BJ (cell line): ENCODE results near the gene CHN1. TPM values are rescaled to one million over a fixed set of nuclear protein-coding genes. Genes with fewer than 3 reads are reported as not detected.

Experiments used
- CTCF ChIA-PET: fragments of 350-600 bp; formaldehyde crosslinking; extraction: SDS; loops from one replicate; lab custom pipeline; 2021; ENCODE audit warnings: antibody characterized with exemption, inconsistent platforms; lab: Yijun Ruan, JAX
- POLR2A ChIA-PET: fragments of 300-600 bp; sonication (Branson Sonifier 250); formaldehyde crosslinking; extraction: SDS; loops from one replicate; lab custom pipeline; 2021; ENCODE audit warnings: antibody characterized with exemption; lab: Charles Lee
- DNase-seq: peaks from one replicate; pipeline ENCODE4 v3.0.0-alpha.2; 2011; ENCODE audit warnings: low read depth
- H3K27me3 ChIP-seq: 2 replicates; pipeline ENCODE4 v1.6.0; 2011; ENCODE audit warnings: low read length; ENCODE audit not compliant: control insufficient read depth, insufficient read depth
- H3K36me3 ChIP-seq: 2 replicates; pipeline ENCODE4 v1.5.1; 2011; ENCODE audit warnings: low read length; ENCODE audit not compliant: control insufficient read depth, insufficient read depth
- H3K4me3 ChIP-seq: 2 replicates; pipeline ENCODE4 v1.5.1; 2011; ENCODE audit warnings: low read depth, mild to moderate bottlenecking, control low read depth, low read length
- CTCF ChIP-seq: IDR thresholded peaks from 2 replicates; pipeline ENCODE4 v1.5.1; 2011; ENCODE audit warnings: low read depth, mild to moderate bottlenecking, control low read depth, inconsistent platforms, low read length, moderate library complexity; ENCODE audit not compliant: insufficient read depth
- polyA plus RNA-seq: library from polyadenylated mRNA; depleted of rRNA; stranded (reverse); fragments of >200 nt; gene quantifications from 2 replicates; pipeline ENCODE4 v1.2.3, GENCODE V29; 2011

CHN1 gene
- polyA plus RNA-seq, 1 experiment: 93.0 TPM

GRCh38 chr2:174856447-174856846 lies 148.7 kb downstream of the CHN1 start:
- CTCF ChIA-PET: interaction anchor here (0.6 to 1.5 kb wide), 4 partner anchors 9 to 85 kb away, joined by 3 to 7 read pairs (median 4); no protein-coding TSS in a partner anchor
- Histone ChIP-seq H3K36me3 (no peaks in the 10 kb centered on the region), H3K4me3 (no peak overlapping the region), H3K27me3 (no peaks in the 10 kb centered on the region)
- DNase-seq: no peak
- POLR2A ChIA-PET: no interaction called here
- TF ChIP-seq CTCF: no peak

GRCh38 chr2:174846941-174847938 lies 157.9 kb downstream of the CHN1 start:
- ChIA-PET POLR2A (no interaction called here), CTCF (interaction anchor here (1.0 to 2.3 kb wide), 4 partner anchors 10 to 76 kb away, joined by 3 to 8 read pairs (median 4); no protein-coding TSS in a partner anchor)
- H3K27me3 ChIP-seq: no peaks in the 10 kb centered on the region

GRCh38 chr2:174846218-174846617 lies 159.0 kb downstream of the CHN1 start:
- DNase-seq: peak; percentile 9
- Histone ChIP-seq H3K4me3 (peak overlapping the region; percentile 49), H3K27me3 (no peaks in the 10 kb centered on the region), H3K36me3 (no peaks in the 10 kb centered on the region)
- ChIA-PET POLR2A (no interaction called here), CTCF (interaction anchor here (1.1 to 2.3 kb wide), 4 partner anchors 9 to 145 kb away, joined by 3 to 8 read pairs (median 4); no protein-coding TSS in a partner anchor)
- no peak for TF ChIP-seq CTCF

More at GRCh38 chr2:174846941-174847938, 157.9 kb downstream of the CHN1 start:
- no peak for TF ChIP-seq CTCF
- H3K4me3 ChIP-seq: peak overlapping the region; percentile 49
- H3K36me3 ChIP-seq: no peaks in the 10 kb centered on the region
- peak; percentile 74 for DNase-seq

GRCh38 chr2:174844295-174844708 lies 160.9 kb downstream of the CHN1 start:
- CTCF ChIA-PET: interaction anchor here (0.5 to 1.3 kb wide), 3 partner anchors 8 to 73 kb away, joined by 3 to 6 read pairs (median 5); no protein-coding TSS in a partner anchor
- no peaks in the 10 kb centered on the region for H3K36me3 ChIP-seq
- no peaks in the 10 kb centered on the region for H3K27me3 ChIP-seq
- no peak for DNase-seq
- peak overlapping the region; percentile 49 for H3K4me3 ChIP-seq
- TF ChIP-seq CTCF: no peak
- POLR2A ChIA-PET: no interaction called here

- POLR2A ChIA-PET: no interaction called here
- CTCF ChIA-PET: interaction anchor here (1.1 to 1.4 kb wide), 2 partner anchors 68 to 131 kb away, joined by 3 read pairs; no protein-coding TSS in a partner anchor
- no peak for TF ChIP-seq CTCF
- DNase-seq: no peak
- no peaks in the 10 kb centered on the region for H3K27me3 ChIP-seq
- H3K36me3 ChIP-seq: no peaks in the 10 kb centered on the region
- no peak overlapping the region for H3K4me3 ChIP-seq
Measured at GRCh38 chr2:174842496-174842895, 162.7 kb downstream of the CHN1 start.
